Activated T-cell treated with anti-CD3 and anti-CD28 coated beads, Interleukin-2, amount 50 U/mL, for 4 hours (primary cell): ENCODE results near the gene MAP3K2. TPM values are rescaled to one million over a fixed set of nuclear protein-coding genes. Genes with fewer than 3 reads are reported as not detected.

Experiments used
- ATAC-seq, 2 donors: fragments of 200-7000 bp; cut with Tn5 transposase; one replicate each; pipeline ENCODE4 v1.10.0; 2021
- DNase-seq: peaks from one replicate; pipeline ENCODE4 v3.0.0-alpha.2; 2020
- H3K27me3 Mint-ChIP-seq: one replicate; pipeline ENCODE4 v1.8.0; 2021; ENCODE audit warnings: low read depth, mixed read lengths
- H3K36me3 Mint-ChIP-seq: one replicate; pipeline ENCODE4 v1.8.0; 2022; ENCODE audit warnings: mixed read lengths; ENCODE audit not compliant: insufficient read depth
- H3K4me1 Mint-ChIP-seq: one replicate; pipeline ENCODE4 v1.8.0; 2021; ENCODE audit warnings: low read depth, mixed read lengths
- H3K4me3 Mint-ChIP-seq: one replicate; pipeline ENCODE4 v1.8.0; 2021; ENCODE audit warnings: mild to moderate bottlenecking, moderate library complexity, mixed read lengths
- H3K9me3 Mint-ChIP-seq: one replicate; pipeline ENCODE4 v1.8.0; 2021; ENCODE audit warnings: mixed read lengths
- total RNA-seq, 3 donors: library from RNA; stranded (reverse); gene quantifications; one replicate each; pipeline ENCODE4 v1.2.1, GENCODE V29; 2021

MAP3K2 gene
- total RNA-seq, 3 donors from 2014 or later, result 60.2 to 69.1 (median 63.8) TPM

- no peaks in the 10 kb centered on the region for H3K4me1 Mint-ChIP-seq
- ATAC-seq, result no peak
- H3K9me3 Mint-ChIP-seq, result no peaks in the 10 kb centered on the region
- H3K36me3 Mint-ChIP-seq, result peaks cover 41% of the 10 kb centered on the region
- H3K27me3 Mint-ChIP-seq, result no peaks in the 10 kb centered on the region
- no peak for DNase-seq
- no peak overlapping the region for H3K4me3 Mint-ChIP-seq
Observed at GRCh38 chr2:127261804-127262406, 125.9 kb downstream of the MAP3K2 start.

DNA sequence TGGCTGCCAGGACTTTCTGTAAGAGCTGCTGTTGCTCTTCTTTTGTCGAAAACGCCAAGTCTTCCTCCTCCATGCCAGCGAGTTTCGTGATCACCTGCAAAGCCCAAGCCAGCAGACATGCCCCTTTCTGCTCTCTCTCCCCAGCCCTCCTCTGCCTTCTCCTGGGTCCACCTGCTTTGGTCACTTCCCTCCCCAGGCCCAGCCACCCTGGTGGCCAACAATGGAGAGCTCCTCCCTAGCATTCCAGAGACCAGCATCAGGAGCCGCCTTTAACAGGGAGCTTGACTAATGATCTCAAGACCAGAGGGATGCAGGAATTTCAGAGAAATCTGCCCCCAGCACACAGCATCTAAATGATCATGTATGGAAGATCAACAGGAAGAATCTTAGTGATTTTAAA lies 128.4 kb downstream of the MAP3K2 start:
- Mint-ChIP-seq H3K9me3 (no peaks in the 10 kb centered on the region), H3K27me3 (no peaks in the 10 kb centered on the region), H3K4me1 (no peaks in the 10 kb centered on the region), H3K36me3 (peaks cover 38% of the 10 kb centered on the region), H3K4me3 (no peak overlapping the region)
- DNase-seq, result no peak
- ATAC-seq, result no peak

- Mint-ChIP-seq H3K4me1 (no peaks in the 10 kb centered on the region), H3K4me3 (no peak overlapping the region), H3K9me3 (no peaks in the 10 kb centered on the region), H3K36me3 (peaks cover 34% of the 10 kb centered on the region), H3K27me3 (no peaks in the 10 kb centered on the region)
- DNase-seq, result no peak
- no peak for ATAC-seq
Observed at GRCh38 chr2:127256866-127257265, 130.9 kb downstream of the MAP3K2 start.

- Mint-ChIP-seq H3K27me3 (no peaks in the 10 kb centered on the region), H3K36me3 (peaks cover 35% of the 10 kb centered on the region)
Observed at GRCh38 chr2:127256381-127256780, 131.4 kb downstream of the MAP3K2 start.

DNA sequence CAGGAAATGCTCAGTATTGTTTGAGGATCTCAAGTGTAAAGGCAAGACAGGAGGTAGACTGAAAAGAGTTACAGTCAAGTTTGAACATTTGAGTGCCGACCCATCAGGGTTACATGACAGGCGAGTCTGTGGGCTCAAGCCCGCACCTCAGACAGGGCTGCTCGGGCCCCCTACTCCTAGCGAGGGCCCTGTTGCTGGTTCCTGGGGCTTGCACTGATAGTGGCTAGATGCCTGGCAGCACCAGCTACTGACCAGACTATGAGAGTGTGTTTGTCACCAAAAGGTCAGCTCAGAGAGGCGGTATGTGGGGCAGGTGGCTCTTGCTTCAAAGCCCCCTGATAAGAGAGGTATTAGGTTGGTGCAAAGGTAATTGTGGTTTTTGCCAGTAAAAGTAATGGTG lies 132.1 kb downstream of the MAP3K2 start:
- Mint-ChIP-seq H3K36me3 (peaks cover 30% of the 10 kb centered on the region), H3K9me3 (no peaks in the 10 kb centered on the region), H3K4me3 (no peak overlapping the region), H3K27me3 (no peaks in the 10 kb centered on the region), H3K4me1 (no peaks in the 10 kb centered on the region)
- ATAC-seq, result no peak
- no peak for DNase-seq

More at GRCh38 chr2:127256381-127256780, 131.4 kb downstream of the MAP3K2 start:
- H3K9me3 Mint-ChIP-seq, result no peaks in the 10 kb centered on the region
- DNase-seq (no peak), ATAC-seq (no peak)
- H3K4me1 Mint-ChIP-seq, result no peaks in the 10 kb centered on the region
- H3K4me3 Mint-ChIP-seq, result no peak overlapping the region

DNA sequence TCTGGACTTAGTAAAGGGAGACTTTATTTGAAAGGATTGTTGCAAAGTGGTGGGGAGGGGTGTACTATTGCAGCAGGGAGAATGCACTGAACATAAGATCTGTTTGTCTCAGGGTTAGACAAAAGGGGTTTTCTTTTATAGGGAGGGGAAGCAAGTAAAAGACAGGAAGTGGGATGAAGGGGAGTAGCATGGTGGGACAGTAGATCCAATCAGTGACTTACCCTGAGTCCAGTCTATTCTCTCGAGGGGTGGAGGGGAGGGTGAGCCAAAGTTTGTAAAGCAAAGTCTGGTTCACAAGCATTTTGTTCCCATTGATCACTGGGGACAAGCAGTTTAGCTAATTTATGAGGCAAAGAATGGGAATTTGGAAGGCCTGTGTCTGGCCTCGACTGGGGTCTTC lies 132.6 kb downstream of the MAP3K2 start:
- H3K27me3 Mint-ChIP-seq, result no peaks in the 10 kb centered on the region

GRCh38 chr2:127254386-127254981 lies 133.3 kb downstream of the MAP3K2 start:
- Mint-ChIP-seq H3K4me3 (no peak overlapping the region), H3K9me3 (no peaks in the 10 kb centered on the region), H3K27me3 (no peaks in the 10 kb centered on the region), H3K4me1 (no peaks in the 10 kb centered on the region), H3K36me3 (peaks cover 24% of the 10 kb centered on the region)
- ATAC-seq (no peak), DNase-seq (no peak)

More for the DNA sequence above, 132.6 kb downstream of the MAP3K2 start:
- H3K9me3 Mint-ChIP-seq, result no peaks in the 10 kb centered on the region
- H3K36me3 Mint-ChIP-seq, result peaks cover 29% of the 10 kb centered on the region
- ATAC-seq (no peak), DNase-seq (no peak)
- H3K4me1 Mint-ChIP-seq, result no peaks in the 10 kb centered on the region
- H3K4me3 Mint-ChIP-seq, result no peak overlapping the region

Other genes with a start within 250 kb of the MAP3K2 start
- not detected for gene CYP27C1, start 167.7 kb downstream of the MAP3K2 start, total RNA-seq
- 10 to 100 TPM; 56.6 to 63.6 (median 61.8) TPM for gene ERCC3, start 93.8 kb downstream of the MAP3K2 start, total RNA-seq
- gene PROC, start 30.5 kb upstream of the MAP3K2 start, total RNA-seq, result under 1 TPM in 1 of 3 donors, not detected in 2; 0.19 TPM
- gene IWS1, start 138.5 kb upstream of the MAP3K2 start, total RNA-seq, result 10 to 100 TPM; 49.8 to 57.8 (median 55.2) TPM
- gene MYO7B, start 147.7 kb upstream of the MAP3K2 start, total RNA-seq, result under 1 TPM; 0.16 to 0.68 (median 0.63) TPM